Kidney tubule cell (primary cell): ENCODE measurements around the gene ECHS1.
"Not testable (repeated sequence)": the region's sequence is repeated elsewhere in the genome, so short reads cannot be mapped to it uniquely, and the experiment has no call there.

Source experiments
- DNase-seq: peaks from one replicate; pipeline ENCODE4 v3.0.0-alpha.2; 2018; ENCODE audit warnings: low spot score

ECHS1 gene

DNA sequence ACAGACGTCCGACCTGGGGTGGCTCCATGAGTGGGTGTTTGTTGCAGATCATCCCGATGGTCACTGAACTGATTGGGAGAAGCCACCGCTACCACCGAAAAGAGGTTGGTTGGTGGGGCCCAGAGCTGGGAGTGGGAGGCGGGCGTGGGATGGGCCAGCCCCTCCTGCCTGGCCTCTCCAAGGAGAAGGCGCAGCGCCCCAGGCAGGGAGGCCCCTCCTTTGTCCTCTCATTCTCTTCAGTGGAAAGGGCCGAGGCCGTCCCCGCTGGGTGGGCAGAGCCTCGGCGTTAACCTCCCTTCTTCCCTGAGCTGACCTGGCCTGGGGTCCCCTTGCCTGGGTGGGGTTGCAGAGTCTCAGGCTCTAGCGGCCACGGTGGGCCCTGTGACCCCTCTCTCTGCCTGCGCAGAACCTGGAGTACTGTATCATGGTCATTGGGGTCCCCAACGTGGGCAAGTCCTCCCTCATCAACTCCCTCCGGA, 26.0 kb upstream of the ECHS1 start:
- no peak for DNase-seq

DNA sequence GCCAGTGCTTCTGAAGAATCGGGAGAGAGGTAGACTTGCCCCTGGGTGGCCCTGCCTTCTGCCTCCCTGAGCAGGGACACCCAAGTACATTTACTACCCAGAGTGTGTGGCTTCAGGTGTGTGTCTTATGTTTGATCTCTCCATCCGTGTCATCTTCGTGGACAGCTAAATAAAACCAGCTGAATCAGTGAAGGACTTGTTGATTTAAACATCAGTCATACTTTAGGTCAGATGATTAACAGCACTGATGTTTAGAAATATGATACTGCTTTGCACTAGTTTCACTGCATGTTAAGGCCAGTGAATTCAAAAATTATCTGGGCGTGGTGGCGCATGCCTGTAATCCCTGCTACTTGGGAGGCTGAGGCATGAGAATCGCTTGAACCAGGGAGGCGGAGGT, 24.8 kb upstream of the ECHS1 start:
- DNase-seq: no peak

DNA sequence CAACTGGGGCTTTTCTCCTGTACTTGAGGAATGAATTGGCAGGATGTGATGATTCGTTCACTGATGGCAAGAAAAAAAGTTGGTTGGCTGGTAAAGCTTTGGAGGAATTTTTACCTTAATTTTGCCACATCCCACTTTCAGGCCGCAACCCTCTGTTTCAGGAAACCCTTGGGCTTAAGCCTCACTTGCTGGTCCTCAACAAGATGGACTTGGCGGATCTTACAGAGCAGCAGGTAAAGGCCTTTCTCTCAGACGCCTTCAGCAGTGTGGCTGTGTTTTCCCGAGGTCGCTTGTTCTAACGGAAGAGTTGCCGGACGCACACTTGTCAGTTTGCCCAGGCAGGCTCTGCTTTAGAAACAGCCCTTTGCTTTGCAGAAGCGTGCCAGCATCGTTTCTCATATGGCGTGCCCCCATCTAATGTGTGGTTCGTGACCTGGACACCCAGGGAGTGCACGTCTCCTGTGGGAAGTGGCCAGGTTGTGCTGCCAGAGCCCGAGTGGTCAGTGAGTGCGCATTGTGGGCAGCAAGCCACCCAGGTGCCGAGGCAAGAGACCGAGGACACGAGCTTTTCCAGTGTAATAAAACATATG, 23.0 kb upstream of the ECHS1 start:
- peak; percentile 37 for DNase-seq

DNA sequence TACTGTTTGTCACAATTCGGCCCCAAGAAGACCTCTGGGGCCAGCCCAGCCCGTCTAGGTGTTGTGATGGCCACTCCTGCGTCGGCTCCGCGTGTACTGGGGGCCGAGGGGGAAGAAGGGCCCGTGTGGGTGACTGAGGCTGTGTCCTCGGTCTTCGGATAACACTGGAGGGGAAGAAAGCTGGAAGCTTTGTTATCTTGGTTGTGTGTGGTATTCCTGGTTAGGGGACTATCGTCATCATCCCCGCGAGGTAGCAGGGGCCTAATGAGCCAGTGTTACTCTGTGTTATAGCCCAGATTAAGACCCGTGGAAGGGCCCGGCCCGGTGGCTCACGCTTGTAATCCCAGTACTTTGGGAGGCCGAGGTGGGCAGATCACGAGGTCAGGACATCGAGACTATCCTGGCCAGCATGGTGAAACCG, 21.7 kb upstream of the ECHS1 start:
- peak; percentile 24 for DNase-seq

DNA sequence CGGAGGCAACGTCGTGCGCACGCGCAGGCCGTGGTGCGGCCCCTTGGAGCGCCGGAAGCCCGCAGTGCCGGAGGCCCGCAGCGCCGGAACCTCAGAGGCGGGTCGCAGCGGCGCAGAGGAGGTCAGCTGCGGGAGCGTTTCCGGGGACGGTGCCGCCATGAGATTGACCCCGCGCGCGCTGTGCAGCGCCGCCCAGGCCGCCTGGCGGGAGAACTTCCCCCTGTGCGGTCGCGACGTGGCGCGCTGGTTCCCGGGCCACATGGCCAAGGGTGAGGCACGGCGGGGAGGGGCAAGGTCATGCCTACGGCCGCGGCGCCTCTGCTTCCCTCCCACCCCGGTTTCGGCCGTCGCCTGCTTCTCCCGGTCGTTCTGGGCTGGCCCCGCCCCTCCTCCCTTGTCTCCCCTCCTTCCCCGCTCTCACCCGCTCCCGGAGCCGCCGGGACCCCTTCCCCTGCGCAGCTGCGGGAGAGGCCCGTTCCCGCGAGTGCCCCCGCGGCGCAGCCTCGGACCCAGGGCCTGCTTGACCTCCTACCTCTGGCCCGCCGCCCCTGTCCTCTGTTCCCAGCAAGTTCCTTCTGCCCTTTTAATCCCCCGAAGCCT, 21.0 kb upstream of the ECHS1 start, which contains the start of gene MTG1:
Gene MTG1, plus strand, starts transcription at position 94 of the 600 bp plus-strand sequence. Its CDS starts 64 bp downstream, at position 158.
- peak; percentile 95 for DNase-seq

DNA sequence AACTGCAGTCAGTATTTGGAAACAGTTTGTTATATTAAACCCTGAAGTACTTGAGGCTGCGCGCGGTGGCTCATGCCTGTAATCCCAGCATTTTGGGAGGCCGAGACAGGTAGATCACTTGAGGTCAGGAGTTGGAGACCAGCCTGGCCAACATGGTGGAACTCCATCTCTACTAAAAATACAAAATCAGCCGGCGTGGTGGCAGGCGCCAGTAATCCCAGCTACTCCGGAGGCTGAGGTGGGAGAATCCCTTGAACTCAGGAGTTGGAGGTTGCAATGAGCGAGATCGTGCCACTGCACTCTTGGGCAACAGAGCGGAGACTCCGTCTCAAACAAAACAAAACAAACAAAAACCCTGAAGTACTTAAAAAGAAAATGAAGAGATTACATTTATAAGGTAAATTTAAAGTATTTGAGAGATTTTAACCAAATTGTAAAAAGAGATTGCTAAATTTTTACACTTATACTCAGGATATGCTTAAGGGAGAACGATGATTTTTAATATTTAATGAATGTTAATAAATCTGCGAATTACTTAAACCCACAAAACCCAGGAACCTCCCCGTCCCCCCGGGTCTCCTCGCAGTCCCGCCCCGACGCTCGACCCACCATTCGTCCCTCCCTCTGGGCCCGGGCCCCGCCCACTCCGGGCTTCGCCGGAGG, 20.4 kb upstream of the ECHS1 start:
- DNase-seq: no peak

DNA sequence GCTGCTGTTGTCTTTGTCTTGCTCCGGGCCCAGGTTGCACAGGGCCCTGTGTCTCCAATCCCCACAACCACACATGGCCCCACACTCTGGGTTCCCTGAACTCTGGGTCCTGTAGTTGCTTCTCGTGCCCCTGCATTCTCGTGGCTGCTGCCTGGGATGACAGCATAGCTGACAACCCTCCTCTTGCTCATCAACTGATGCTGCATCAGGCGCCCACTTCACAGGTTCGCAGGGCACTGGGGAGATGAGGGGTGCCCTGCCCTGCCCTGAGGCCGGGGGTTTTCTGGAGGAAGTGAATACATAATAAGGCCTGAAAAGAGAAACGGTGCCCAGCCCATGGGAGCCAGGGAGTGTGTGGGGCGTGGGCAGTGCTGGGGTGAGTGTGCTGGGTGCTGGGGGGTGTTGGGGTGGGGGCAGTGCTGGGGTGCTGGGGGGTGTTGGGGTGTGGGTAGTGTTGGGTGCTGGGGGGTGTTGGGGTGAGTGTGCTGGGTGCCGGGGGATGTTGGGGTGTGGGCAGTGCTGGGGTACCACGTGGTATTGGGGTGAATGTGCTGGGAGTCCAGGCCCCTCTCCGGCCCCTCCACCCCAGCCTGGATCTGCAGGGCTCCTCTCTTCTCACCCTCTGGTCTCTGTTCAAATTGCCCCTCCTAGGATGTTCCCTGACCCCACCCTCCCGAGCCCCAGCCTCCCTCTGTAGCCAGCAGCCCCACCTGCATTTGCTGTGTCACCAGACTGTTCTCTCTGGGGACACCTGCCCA, 18.8 kb upstream of the ECHS1 start:
- DNase-seq: no peak

DNA sequence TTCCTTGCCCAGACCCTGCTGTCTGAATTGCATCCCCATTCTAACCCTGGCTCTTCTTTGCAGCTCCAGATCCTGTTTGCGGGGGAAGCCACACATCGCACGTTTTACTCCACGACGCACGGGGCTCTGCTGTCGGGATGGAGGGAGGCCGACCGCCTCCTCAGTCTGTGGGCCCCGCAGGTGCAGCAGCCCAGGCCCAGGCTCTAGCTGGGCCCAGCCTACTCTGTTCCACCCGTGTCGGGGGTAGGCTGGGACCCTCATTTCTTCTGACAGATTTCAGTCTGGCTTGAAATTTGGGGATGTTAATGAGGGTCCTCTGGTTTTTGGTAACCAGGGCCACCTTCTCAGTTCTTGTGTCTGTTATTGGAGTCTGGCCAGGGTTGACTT, 18.1 kb upstream of the ECHS1 start:
- no peak for DNase-seq

DNA sequence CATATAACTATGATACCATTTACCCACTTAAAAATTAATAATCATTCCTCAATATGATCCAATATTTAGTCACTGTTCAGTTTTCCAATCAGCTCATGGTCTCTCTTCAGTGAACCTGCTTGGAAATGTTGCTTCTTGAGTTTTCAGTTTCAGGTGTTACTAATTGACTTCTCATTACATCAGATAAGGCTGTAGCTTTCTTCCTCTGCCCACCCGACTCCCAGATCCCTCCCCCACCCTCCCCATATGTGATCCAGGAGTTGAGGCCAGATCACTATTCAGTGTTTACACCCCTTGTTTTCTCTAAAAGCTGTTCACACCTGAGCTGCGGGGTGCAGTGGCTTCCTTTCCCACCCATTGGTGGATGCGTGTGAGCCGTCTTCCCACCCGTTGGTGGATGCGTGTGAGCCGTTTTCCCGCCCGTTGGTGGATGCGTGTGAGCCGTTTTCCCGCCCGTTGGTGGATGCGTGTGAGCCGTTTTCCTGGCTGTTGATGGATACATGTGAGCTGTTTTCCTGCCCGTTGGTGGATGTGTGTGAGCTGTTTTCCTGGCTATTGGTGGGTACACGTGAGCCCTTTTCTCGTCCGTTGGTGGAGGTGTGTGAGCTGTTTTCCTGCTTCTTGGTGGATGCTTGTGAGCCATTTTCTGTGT, 17.6 kb upstream of the ECHS1 start:
- no peak for DNase-seq

DNA sequence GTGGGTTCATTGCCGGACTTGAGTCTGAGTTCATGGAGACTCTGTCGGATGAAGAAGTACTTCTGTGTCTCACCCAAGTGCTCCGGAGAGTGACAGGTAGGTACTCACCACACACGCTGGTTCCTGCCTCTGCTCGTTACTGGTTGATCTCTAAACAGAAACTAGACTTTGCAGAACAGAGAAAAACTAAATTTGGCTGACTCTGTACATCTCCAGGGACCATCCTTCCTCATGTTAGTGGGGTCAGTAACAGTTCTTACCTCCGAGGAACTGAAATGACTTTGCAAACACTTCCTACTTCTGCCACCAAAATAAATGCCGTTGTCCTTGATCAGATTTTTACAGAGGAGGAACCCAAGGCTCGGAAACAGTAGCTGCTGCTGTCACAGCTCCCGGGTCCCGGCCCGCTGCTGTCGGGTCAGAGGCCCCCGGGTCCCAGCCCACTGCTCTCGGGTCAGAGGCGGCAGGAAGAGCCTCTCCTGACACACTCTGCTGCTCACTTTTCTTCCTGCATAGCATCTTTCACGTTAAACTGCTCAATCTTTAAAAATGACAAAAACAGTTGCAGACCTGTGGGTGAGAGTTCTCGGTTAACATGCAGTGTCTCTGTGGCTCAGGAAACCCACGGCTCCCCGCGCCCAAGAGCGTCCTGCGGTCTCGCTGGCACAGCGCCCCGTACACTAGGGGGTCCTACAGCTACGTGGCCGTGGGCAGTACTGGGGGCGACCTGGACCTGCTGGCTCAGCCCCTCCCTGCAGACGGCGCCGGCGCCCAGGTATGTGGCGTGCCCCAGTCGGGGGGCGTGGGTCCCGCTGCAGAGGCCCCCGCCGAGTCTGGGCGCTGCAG, 16.0 kb upstream of the ECHS1 start:
- no peak for DNase-seq

DNA sequence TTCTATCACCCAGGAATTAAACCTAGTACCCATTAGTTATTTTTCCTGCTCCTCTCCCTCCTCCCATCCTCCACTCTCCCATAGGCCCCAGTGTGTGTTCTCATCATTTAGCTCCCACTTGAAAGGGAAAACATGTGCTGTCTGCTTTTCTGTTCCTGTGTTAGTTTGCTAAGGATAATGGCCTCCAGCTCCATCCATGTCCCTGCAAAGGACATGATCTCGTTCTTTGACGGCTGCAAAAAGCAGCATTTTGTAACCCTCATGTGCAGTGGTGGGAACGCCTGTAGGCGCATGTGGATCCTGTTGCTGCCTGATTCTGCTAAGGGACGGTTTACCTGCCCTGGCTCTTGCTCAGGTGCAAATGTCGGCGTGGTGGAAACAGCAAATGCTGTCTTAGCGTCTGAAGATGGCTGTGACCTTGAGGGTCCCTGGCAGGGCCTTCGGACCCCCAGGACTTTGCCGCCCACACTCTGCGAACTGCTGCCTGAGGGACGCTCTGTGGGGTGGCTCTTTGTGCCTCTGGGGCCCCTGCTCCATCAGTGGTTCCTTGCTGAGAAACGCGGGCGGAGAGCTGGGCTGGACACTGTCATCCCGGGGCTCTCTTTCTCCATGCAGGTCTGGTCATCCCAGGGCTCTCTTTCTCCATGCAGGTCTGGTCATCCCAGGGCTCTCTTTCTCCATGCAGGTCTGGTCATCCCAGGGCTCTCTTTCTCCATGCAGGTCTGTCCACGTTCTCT, 15.2 kb upstream of the ECHS1 start:
- no peak for DNase-seq

DNA sequence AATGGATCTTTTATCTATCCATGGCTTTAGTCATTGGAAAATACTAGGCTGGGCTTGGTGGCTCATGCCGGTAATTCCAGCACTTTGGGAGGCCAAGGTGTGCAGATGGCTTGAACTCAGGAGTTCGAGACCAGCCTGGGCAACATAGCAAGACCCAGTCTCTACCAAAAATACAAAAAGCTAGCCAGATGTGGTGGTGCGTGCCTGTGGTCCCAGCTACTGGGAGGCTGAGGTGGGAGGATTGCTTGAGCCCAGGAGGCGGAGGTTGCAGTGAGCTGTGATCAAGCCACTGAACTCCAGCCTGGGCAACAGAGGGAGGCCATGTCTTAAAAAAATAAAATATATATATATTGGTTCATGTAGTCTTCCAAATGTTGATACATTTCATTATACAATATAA, 13.8 kb upstream of the ECHS1 start:
- DNase-seq: not testable (repeated sequence)

DNA sequence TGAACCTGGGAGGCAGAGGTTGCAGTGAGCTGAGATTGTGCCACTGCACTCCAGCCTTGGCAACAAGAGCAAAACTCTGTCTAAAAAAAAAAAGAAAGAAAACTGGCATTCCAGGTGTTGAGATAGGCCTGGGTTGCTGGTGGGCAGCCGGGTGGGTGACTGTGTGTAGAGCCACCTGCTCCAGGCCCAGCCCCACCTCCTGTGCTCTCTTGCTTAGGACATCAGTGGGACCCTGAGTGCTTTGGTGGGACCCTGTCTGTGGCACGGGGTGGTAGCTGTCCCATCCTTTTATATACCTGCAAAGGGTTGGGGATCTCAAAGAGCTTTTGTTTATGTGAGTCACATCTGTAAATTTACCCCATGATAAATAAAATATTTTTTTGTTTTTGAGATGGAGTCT, 12.1 kb upstream of the ECHS1 start:
- no peak for DNase-seq

DNA sequence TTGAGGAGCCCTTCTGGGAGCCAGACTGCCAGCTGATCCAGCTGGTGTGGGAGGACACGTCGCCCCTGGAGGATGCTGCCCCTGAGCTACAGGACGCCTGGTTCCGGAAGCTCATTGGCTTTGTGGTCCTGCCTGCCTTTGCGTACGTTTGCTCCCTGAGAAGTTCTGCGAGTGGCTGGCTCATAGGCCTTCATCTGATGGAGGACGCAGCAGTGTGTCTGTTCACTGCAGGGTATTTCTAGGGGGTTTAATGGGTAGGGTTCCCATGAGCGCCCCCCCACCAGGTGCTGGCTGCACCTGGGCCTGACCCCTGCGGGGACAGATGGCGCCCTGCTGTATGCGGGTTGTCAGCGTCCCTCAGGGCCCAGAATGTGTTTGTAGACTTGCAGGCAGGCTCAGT, 10.9 kb upstream of the ECHS1 start:
- no peak for DNase-seq

DNA sequence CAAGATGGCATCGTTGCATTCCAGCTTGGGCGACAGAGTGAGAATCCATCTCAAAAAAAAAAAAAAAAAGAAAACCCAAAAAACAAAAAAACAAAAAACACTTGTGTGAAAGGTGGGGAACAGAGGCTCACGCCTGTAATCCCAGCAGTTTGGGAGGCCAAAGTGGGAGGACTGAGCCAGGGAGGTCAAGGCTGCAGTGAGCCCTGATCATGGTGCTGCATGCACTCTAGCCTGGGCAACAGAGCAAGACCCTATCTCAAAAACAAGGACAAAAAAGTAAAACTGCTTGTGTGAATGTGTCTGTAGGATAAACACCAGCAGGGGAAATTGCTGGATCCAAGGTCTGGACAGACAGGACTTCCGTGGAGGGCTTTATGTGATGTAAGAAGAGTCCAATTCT, 10.4 kb upstream of the ECHS1 start:
- no peak for DNase-seq

DNA sequence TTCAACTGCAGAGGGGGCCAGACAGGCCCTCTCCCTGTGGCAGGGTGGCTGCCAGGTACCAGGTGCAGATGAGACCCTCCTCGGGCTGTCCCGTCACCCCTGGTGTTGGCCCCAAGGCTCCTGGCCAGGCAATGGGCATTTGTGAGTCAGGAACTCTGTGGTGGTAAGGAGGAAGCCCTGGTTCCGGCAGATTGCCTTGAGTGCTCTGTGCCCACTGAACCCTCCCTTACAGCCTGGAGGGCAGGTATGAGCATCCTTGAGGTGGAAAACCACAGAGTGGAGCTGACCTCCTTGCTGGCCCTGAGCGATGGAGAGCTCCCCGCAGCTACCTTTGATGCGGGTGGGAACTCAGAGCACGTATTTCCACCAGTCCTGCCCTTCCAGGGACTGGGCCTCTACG, 7.9 kb upstream of the ECHS1 start:
- DNase-seq: peak; percentile 59

DNA sequence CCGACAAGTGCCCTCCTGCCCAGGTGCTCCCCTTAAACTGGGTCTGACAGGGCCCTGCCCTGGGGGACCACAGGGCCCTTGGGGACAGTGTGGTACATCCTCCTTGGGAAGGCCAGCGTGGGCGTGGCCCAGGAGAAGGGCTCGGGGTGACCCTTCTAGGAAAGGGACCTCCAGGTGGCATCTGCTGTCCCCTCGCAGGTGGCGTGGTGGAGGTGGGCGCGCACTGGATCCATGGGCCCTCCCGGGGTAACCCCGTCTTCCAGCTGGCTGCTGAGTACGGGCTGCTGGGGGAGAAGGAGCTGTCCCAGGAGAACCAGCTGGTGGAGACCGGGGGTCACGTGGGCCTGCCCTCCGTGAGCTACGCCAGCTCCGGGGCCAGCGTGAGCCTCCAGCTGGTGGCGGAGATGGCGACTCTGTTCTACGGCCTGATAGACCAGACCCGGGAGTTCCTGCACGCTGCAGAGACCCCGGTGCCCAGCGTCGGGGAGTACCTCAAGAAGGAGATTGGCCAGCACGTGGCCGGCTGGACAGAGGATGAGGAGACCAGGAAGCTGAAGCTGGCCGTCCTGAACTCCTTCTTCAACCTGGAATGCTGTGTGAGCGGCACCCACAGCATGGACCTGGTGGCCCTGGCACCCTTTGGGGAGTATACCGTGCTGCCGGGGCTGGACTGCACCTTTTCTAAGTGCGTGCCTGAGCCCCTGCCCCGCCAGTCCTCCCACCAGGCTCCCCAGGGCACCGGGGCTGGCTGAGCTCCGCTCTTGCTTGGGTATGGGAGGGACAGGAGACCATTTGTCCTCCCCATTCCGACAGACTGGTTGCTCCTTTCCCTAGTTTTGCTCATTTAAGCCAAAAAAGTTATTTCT, 6.9 kb upstream of the ECHS1 start:
- no peak for DNase-seq

DNA sequence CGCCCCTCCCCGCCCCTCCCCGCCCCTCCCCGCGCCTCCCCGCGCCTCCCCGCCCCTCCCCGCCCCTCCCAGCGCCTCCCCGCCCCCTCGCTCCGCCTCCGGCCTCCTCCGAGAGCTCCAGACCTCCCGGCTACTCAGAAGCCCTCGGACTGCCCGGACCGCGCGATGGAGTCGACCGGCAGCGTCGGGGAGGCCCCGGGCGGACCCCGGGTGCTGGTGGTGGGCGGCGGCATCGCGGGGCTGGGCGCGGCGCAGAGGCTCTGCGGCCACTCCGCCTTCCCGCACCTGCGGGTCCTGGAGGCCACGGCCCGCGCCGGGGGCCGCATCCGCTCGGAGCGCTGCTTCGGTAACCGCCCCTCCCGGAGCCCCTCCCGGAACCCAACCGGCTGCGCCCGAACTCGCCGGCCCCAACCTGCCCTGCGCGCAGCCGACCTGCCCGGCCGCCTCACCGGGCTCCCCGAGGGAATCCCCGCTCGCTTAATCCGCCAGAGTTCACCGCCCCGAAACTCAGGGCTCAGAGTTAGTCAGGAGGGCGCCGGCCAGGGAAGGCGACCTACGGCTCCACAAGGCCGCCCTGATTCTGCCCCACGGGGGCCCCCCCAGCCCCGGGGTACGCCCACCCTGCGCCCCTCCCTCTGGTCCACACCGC, 6.1 kb upstream of the ECHS1 start, which contains the start of gene PAOX:
Gene PAOX, plus strand, starts transcription at position 111 of the 649 bp plus-strand sequence. Its CDS starts 55 bp downstream, at position 166.
- peak; percentile 72 for DNase-seq
